ENCODE measurements around the gene IRF6. TPM values are rescaled to one million over a fixed set of nuclear protein-coding genes. Genes with fewer than 3 reads are reported as not detected.

The IRF6 gene
- total and polyA plus RNA-seq, 4 donors, result 8.7 to 29.2 (median 18.6) TPM

- Histone ChIP-seq H3K27me3 (ENCODE audit: control insufficient read depth in 3 of 3, insufficient read depth in 3 of 3, low read length in 2 of 3) (peaks cover 2 to 9% (median 2%) of the 10 kb centered on the region in 3 donors), H3K4me3 (no peak overlapping the region), H3K27ac (ENCODE audit: low read depth in 1 of 2, low read length in 1 of 2) (no peak overlapping the region), H3K9ac (ENCODE audit: insufficient read depth in 1 of 2, low read length in 2 of 2) (no peak overlapping the region), H3K36me3 (ENCODE audit: control insufficient read depth in 4 of 4, insufficient read depth in 4 of 4, low read length in 4 of 4) (no peaks in the 10 kb centered on the region), H3K4me1 (ENCODE audit: control insufficient read depth in 5 of 5, insufficient read depth in 5 of 5, low read length in 5 of 5) (peaks cover 0 to 19% (median 0%) of the 10 kb centered on the region in 5 donors), H3K9me3 (ENCODE audit: control insufficient read depth in 4 of 4, insufficient read depth in 3 of 4, low read length in 3 of 4) (no peaks in the 10 kb centered on the region)
- 85 to 91% methylated on average over 4 of the region's 4 CpGs for WGBS, 2 donors
- ATAC-seq (ENCODE audit: insufficient read depth, low FRiP score) (no peak), DNase-seq (no peak)
- TF ChIP-seq, protein P1, sequence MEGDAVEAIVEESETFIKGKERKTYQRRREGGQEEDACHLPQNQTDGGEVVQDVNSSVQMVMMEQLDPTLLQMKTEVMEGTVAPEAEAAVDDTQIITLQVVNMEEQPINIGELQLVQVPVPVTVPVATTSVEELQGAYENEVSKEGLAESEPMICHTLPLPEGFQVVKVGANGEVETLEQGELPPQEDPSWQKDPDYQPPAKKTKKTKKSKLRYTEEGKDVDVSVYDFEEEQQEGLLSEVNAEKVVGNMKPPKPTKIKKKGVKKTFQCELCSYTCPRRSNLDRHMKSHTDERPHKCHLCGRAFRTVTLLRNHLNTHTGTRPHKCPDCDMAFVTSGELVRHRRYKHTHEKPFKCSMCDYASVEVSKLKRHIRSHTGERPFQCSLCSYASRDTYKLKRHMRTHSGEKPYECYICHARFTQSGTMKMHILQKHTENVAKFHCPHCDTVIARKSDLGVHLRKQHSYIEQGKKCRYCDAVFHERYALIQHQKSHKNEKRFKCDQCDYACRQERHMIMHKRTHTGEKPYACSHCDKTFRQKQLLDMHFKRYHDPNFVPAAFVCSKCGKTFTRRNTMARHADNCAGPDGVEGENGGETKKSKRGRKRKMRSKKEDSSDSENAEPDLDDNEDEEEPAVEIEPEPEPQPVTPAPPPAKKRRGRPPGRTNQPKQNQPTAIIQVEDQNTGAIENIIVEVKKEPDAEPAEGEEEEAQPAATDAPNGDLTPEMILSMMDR (IDR thresholded peaks at IDR 0.05; ENCODE audit: control extremely low read depth, extremely low read depth), result no peak
Measured at GRCh38 chr1:209802780-209803152, 3.2 kb downstream of the IRF6 start.

DNA sequence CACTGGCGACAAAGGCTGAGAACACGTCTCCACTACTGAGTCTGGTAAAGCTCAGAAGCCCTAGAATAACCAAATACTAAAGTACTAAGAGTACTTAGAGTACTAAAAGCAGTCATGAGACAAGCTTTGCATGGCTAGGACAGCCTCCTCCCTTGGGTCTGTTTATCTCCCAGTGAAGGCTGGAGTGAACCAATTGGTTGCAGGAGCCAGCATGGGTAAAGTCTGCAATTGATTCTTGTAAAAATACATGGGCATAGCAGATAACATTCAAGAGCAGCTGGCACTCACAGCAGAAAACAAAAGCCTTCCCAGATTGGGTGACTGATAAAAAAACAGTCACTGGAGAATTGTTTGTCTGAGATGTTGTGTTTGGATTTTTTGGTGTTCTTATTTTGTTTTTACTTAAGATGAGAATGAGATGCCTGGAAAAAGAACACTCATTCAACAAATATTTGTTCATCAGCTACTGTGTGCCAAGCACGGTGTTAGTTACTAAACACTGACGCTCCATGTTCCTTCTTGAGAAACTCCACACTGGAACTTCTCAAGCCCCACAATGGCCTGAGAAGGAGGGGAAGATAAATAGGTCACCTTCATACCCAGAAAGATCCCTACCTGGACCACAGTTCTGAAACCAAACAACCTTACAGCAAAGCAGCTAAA, 3.7 kb downstream of the IRF6 start:
- H3K4me1 ChIP-seq (ENCODE audit: control insufficient read depth in 5 of 5, insufficient read depth in 5 of 5, low read length in 5 of 5), result peaks cover 0 to 14% (median 0%) of the 10 kb centered on the region in 5 donors
- no peaks in the 10 kb centered on the region for H3K36me3 ChIP-seq (ENCODE audit: control insufficient read depth in 4 of 4, insufficient read depth in 4 of 4, low read length in 4 of 4)
- H3K4me3 ChIP-seq, result no peak overlapping the region
- DNase-seq, result no peak
- TF ChIP-seq, protein P1 (IDR thresholded peaks at IDR 0.05; ENCODE audit: control extremely low read depth, extremely low read depth), result no peak
- H3K9me3 ChIP-seq (ENCODE audit: control insufficient read depth in 4 of 4, insufficient read depth in 3 of 4, low read length in 3 of 4), result no peaks in the 10 kb centered on the region
- no peak overlapping the region for H3K9ac ChIP-seq (ENCODE audit: insufficient read depth in 1 of 2, low read length in 2 of 2)
- ATAC-seq (ENCODE audit: insufficient read depth, low FRiP score), result no peak
- WGBS, 2 donors, result 85 to 90% methylated on average over 4 of the region's 4 CpGs
- H3K27ac ChIP-seq (ENCODE audit: low read depth in 1 of 2, low read length in 1 of 2), result no peak overlapping the region
- peaks cover 2 to 12% (median 2%) of the 10 kb centered on the region in 3 donors for H3K27me3 ChIP-seq (ENCODE audit: control insufficient read depth in 3 of 3, insufficient read depth in 3 of 3, low read length in 2 of 3)

GRCh38 chr1:209800984-209801834, 4.7 kb downstream of the IRF6 start:
- ATAC-seq (ENCODE audit: insufficient read depth, low FRiP score) (no peak), DNase-seq (no peak)
- TF ChIP-seq, protein P1 (IDR thresholded peaks at IDR 0.05; ENCODE audit: control extremely low read depth, extremely low read depth), result no peak
- Histone ChIP-seq H3K4me1 (ENCODE audit: control insufficient read depth in 5 of 5, insufficient read depth in 5 of 5, low read length in 5 of 5) (peaks cover 0 to 14% (median 0%) of the 10 kb centered on the region in 5 donors), H3K9me3 (ENCODE audit: control insufficient read depth in 4 of 4, insufficient read depth in 3 of 4, low read length in 3 of 4) (no peaks in the 10 kb centered on the region), H3K9ac (ENCODE audit: insufficient read depth in 1 of 2, low read length in 2 of 2) (no peak overlapping the region), H3K27ac (ENCODE audit: low read depth in 1 of 2, low read length in 1 of 2) (no peak overlapping the region), H3K4me3 (no peak overlapping the region), H3K27me3 (ENCODE audit: control insufficient read depth in 3 of 3, insufficient read depth in 3 of 3, low read length in 2 of 3) (peaks cover 2 to 12% (median 2%) of the 10 kb centered on the region in 3 donors), H3K36me3 (ENCODE audit: control insufficient read depth in 4 of 4, insufficient read depth in 4 of 4, low read length in 4 of 4) (no peaks in the 10 kb centered on the region)
- WGBS, 2 donors, result 80 to 82% methylated on average over 5 of the region's 5 CpGs

Data from lung (tissue), 12 donors.